Astrocyte (in vitro differentiated cells and primary cell): ENCODE measurements around the gene NFKB1. TPM values are rescaled to one million over a fixed set of nuclear protein-coding genes. Genes with fewer than 3 reads are reported as not detected.

Source experiments
- DNase-seq: peaks from one replicate; pipeline ENCODE4 v3.0.0-alpha.2; 2010; ENCODE audit warnings: low read depth
- FAIRE-seq: peaks from 2 replicates; lab custom pipeline; 2011; peaks lifted over from hg19 to GRCh38; lab: Jason Lieb, UNC
- H2AFZ ChIP-seq: 2 replicates; pipeline ENCODE4 v1.6.0; 2012; ENCODE audit warnings: low read depth, low read length, inconsistent platforms
- H3K27ac ChIP-seq: 2 replicates; pipeline ENCODE4 v1.5.1; 2011; ENCODE audit warnings: low read depth, low read length, inconsistent platforms
- H3K27me3 ChIP-seq: 2 replicates; pipeline ENCODE4 v1.6.0; 2011; ENCODE audit warnings: low read length, inconsistent platforms; ENCODE audit not compliant: insufficient read depth
- H3K36me3 ChIP-seq: 2 replicates; pipeline ENCODE4 v1.5.1; 2011; ENCODE audit warnings: low read length, inconsistent platforms; ENCODE audit not compliant: insufficient read depth
- H3K4me1 ChIP-seq: 2 replicates; pipeline ENCODE4 v1.5.1; 2011; ENCODE audit warnings: low read length, inconsistent platforms; ENCODE audit not compliant: insufficient read depth
- H3K4me2 ChIP-seq: 2 replicates; pipeline ENCODE4 v1.6.0; 2012; ENCODE audit warnings: low read length, inconsistent platforms
- H3K4me3 ChIP-seq: 2 replicates; pipeline ENCODE4 v1.5.1; 2011; ENCODE audit warnings: low read depth, mild to moderate bottlenecking, low read length, inconsistent platforms; ENCODE audit not compliant: insufficient read depth
- H3K79me2 ChIP-seq: 2 replicates; pipeline ENCODE4 v1.6.0; 2012; ENCODE audit warnings: mild to moderate bottlenecking, low read length, inconsistent platforms; ENCODE audit not compliant: insufficient read depth
- H3K9ac ChIP-seq: 2 replicates; pipeline ENCODE4 v1.6.0; 2012; ENCODE audit warnings: mild to moderate bottlenecking, low read length, inconsistent platforms
- H3K9me3 ChIP-seq: 2 replicates; pipeline ENCODE4 v1.5.1; 2012; ENCODE audit warnings: low read depth, mild to moderate bottlenecking, low read length, inconsistent platforms; ENCODE audit not compliant: insufficient read depth
- H4K20me1 ChIP-seq: 2 replicates; pipeline ENCODE4 v1.6.0; 2012; ENCODE audit warnings: low read length, inconsistent platforms; ENCODE audit not compliant: insufficient read depth
- H3K27ac Mint-ChIP-seq: one replicate; pipeline ENCODE4 v1.8.0; 2021; ENCODE audit warnings: mild to moderate bottlenecking, mixed read lengths; ENCODE audit not compliant: unreplicated experiment
- H3K27me3 Mint-ChIP-seq: one replicate; pipeline ENCODE4 v1.8.0; 2021; ENCODE audit warnings: low read depth, mixed read lengths; ENCODE audit not compliant: unreplicated experiment
- H3K36me3 Mint-ChIP-seq: one replicate; pipeline ENCODE4 v1.8.0; 2021; ENCODE audit warnings: low read depth, mixed read lengths; ENCODE audit not compliant: unreplicated experiment
- H3K4me1 Mint-ChIP-seq: one replicate; pipeline ENCODE4 v1.8.0; 2021; ENCODE audit warnings: low read depth, mixed read lengths; ENCODE audit not compliant: unreplicated experiment
- H3K4me3 Mint-ChIP-seq: one replicate; pipeline ENCODE4 v1.8.0; 2021; ENCODE audit warnings: mild to moderate bottlenecking, moderate library complexity, mixed read lengths; ENCODE audit not compliant: unreplicated experiment
- H3K9me3 Mint-ChIP-seq: one replicate; pipeline ENCODE4 v1.8.0; 2021; ENCODE audit warnings: mild to moderate bottlenecking, mixed read lengths; ENCODE audit not compliant: unreplicated experiment
- CTCF ChIP-seq: IDR thresholded peaks from 2 replicates; pipeline ENCODE4 v1.5.1; 2011; ENCODE audit warnings: low read depth, mild to moderate bottlenecking, inconsistent platforms, low read length, moderate library complexity; ENCODE audit not compliant: insufficient read depth
- EZH2 ChIP-seq: IDR thresholded peaks from 2 replicates; pipeline ENCODE4 v1.6.1; 2012; ENCODE audit warnings: mild to moderate bottlenecking, low read length, inconsistent platforms; ENCODE audit not compliant: insufficient read depth
- total RNA-seq: library from RNA; stranded (reverse); gene quantifications from 2 replicates; pipeline ENCODE4 v1.2.1, GENCODE V29; 2021

Gene NFKB1
- total RNA-seq, 1 donor from 2014 or later, result 19.9 TPM

- Mint-ChIP-seq H3K4me1 (peaks cover 8% of the 10 kb centered on the region), H3K27me3 (no peaks in the 10 kb centered on the region), H3K36me3 (peaks cover 5% of the 10 kb centered on the region), H3K9me3 (peaks cover 6% of the 10 kb centered on the region), H3K4me3 (no peak overlapping the region), H3K27ac (no peak overlapping the region)
- Histone ChIP-seq H4K20me1 (peaks cover 65% of the 10 kb centered on the region), H3K27ac (no peak overlapping the region), H3K27me3 (no peaks in the 10 kb centered on the region), H3K4me1 (no peaks in the 10 kb centered on the region), H2AFZ (no peak overlapping the region), H3K4me2 (no peak overlapping the region), H3K4me3 (no peak overlapping the region), H3K79me2 (peaks cover 89% of the 10 kb centered on the region), H3K9ac (no peak overlapping the region), H3K9me3 (no peaks in the 10 kb centered on the region), H3K36me3 (no peaks in the 10 kb centered on the region)
- DNase-seq (no peak), FAIRE-seq (no peak)
- TF ChIP-seq CTCF, result no peak
- no peak for TF ChIP-seq EZH2
These were observed 16.6 kb downstream of the NFKB1 start for GRCh38 chr4:102517753-102518152.

GRCh38 chr4:102518703-102519131 lies 17.6 kb downstream of the NFKB1 start:
- H3K36me3 ChIP-seq, result no peaks in the 10 kb centered on the region
- H3K79me2 ChIP-seq, result peaks cover 89% of the 10 kb centered on the region
- H3K9me3 ChIP-seq, result no peaks in the 10 kb centered on the region
- H3K4me1 ChIP-seq, result no peaks in the 10 kb centered on the region
- no peak overlapping the region for H3K4me2 ChIP-seq
- H3K27me3 Mint-ChIP-seq, result no peaks in the 10 kb centered on the region
- H3K27ac Mint-ChIP-seq, result peak overlapping the region; percentile 10
- peaks cover 72% of the 10 kb centered on the region for H4K20me1 ChIP-seq
- TF ChIP-seq CTCF (no peak), EZH2 (no peak)
- H3K36me3 Mint-ChIP-seq, result peaks cover 5% of the 10 kb centered on the region
- no peak overlapping the region for H3K27ac ChIP-seq
- H3K4me3 ChIP-seq, result no peak overlapping the region
- no peak for FAIRE-seq
- no peaks in the 10 kb centered on the region for H3K27me3 ChIP-seq
- H2AFZ ChIP-seq, result no peak overlapping the region
- DNase-seq, result no peak
- peaks cover 6% of the 10 kb centered on the region for H3K9me3 Mint-ChIP-seq
- H3K9ac ChIP-seq, result no peak overlapping the region
- no peak overlapping the region for H3K4me3 Mint-ChIP-seq
- peaks cover 15% of the 10 kb centered on the region for H3K4me1 Mint-ChIP-seq

GRCh38 chr4:102519925-102520324 lies 18.8 kb downstream of the NFKB1 start:
- H4K20me1 ChIP-seq, result peaks cover 72% of the 10 kb centered on the region
- no peaks in the 10 kb centered on the region for H3K36me3 ChIP-seq
- no peaks in the 10 kb centered on the region for H3K27me3 ChIP-seq
- H3K4me1 Mint-ChIP-seq, result peaks cover 15% of the 10 kb centered on the region
- DNase-seq, result no peak
- no peak overlapping the region for H3K27ac ChIP-seq
- no peak overlapping the region for H3K27ac Mint-ChIP-seq
- no peak for TF ChIP-seq EZH2
- TF ChIP-seq CTCF, result no peak
- H3K4me1 ChIP-seq, result no peaks in the 10 kb centered on the region
- H3K9me3 ChIP-seq, result no peaks in the 10 kb centered on the region
- H3K27me3 Mint-ChIP-seq, result no peaks in the 10 kb centered on the region
- H2AFZ ChIP-seq, result no peak overlapping the region
- H3K4me3 Mint-ChIP-seq, result no peak overlapping the region
- peaks cover 4% of the 10 kb centered on the region for H3K9me3 Mint-ChIP-seq
- peaks cover 5% of the 10 kb centered on the region for H3K36me3 Mint-ChIP-seq
- H3K9ac ChIP-seq, result no peak overlapping the region
- FAIRE-seq, result no peak
- H3K4me3 ChIP-seq, result no peak overlapping the region
- H3K4me2 ChIP-seq, result no peak overlapping the region
- peaks cover 92% of the 10 kb centered on the region for H3K79me2 ChIP-seq
